Progenitor cell of endocrine pancreas (in vitro differentiated cells): ENCODE data around the gene LHFPL5. TPM values are rescaled to one million over a fixed set of nuclear protein-coding genes. Genes with fewer than 3 reads are reported as not detected.

Experiments
- DNase-seq: peaks from one replicate; pipeline ENCODE4 v3.0.0; 2021; ENCODE audit warnings: low spot score; ENCODE audit not compliant: unreplicated experiment
- H3K27ac Mint-ChIP-seq: 2 replicates; pipeline ENCODE4 v1.8.0; 2021; ENCODE audit warnings: mild to moderate bottlenecking, moderate library complexity, mixed read lengths
- H3K27me3 Mint-ChIP-seq: 2 replicates; pipeline ENCODE4 v1.8.0; 2021; ENCODE audit warnings: mixed read lengths
- H3K36me3 Mint-ChIP-seq: 2 replicates; pipeline ENCODE4 v1.8.0; 2022; ENCODE audit warnings: mixed read lengths; ENCODE audit not compliant: insufficient read depth
- H3K4me1 Mint-ChIP-seq: 2 replicates; pipeline ENCODE4 v1.8.0; 2021; ENCODE audit warnings: low read depth, mixed read lengths
- H3K4me3 Mint-ChIP-seq: 2 replicates; pipeline ENCODE4 v1.8.0; 2021; ENCODE audit warnings: low read depth, mild to moderate bottlenecking, moderate library complexity, mixed read lengths
- H3K9me3 Mint-ChIP-seq: 2 replicates; pipeline ENCODE4 v1.8.0; 2021; ENCODE audit warnings: low read depth, mixed read lengths
- total RNA-seq: library from RNA; stranded (reverse); gene quantifications from 2 replicates; pipeline ENCODE4 v1.2.1, GENCODE V29; 2021
- TF ChIP-seq, protein P1 (sequence below): fragments of 200-600 bp; sonication (generic); IDR thresholded peaks from one replicate; pipeline ENCODE4 v1.5.0; 2021; ENCODE audit warnings: antibody characterized with exemption, mild to moderate bottlenecking; ENCODE audit not compliant: unreplicated experiment

The LHFPL5 gene
- total RNA-seq, 1 donor from 2014 or later, result not detected

DNA sequence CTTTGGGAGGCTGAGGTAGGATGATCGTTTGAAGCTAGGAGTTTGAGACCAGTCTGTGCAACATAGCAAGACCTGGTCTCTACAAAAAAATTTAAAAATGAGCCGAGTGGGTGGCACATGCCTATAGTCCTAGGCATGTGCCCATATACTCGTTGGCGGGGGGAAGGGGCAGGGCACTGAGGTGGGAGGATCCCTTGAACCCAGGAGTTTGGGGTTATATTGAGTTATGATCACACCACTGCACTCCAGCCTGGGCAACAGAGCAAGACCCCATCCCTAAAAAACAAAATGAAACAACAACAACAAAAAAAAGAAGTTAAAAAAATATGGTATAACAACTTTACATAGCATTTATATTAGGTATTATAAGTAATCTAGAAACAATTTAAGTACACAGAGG is 47.8 kb downstream of the LHFPL5 start:
- Mint-ChIP-seq H3K4me1 (no peaks in the 10 kb centered on the region), H3K36me3 (peaks cover 47% of the 10 kb centered on the region), H3K27me3 (no peaks in the 10 kb centered on the region), H3K27ac (no peak overlapping the region), H3K9me3 (peaks cover 8% of the 10 kb centered on the region), H3K4me3 (no peak overlapping the region)
- DNase-seq, result no peak
- TF ChIP-seq, protein P1, sequence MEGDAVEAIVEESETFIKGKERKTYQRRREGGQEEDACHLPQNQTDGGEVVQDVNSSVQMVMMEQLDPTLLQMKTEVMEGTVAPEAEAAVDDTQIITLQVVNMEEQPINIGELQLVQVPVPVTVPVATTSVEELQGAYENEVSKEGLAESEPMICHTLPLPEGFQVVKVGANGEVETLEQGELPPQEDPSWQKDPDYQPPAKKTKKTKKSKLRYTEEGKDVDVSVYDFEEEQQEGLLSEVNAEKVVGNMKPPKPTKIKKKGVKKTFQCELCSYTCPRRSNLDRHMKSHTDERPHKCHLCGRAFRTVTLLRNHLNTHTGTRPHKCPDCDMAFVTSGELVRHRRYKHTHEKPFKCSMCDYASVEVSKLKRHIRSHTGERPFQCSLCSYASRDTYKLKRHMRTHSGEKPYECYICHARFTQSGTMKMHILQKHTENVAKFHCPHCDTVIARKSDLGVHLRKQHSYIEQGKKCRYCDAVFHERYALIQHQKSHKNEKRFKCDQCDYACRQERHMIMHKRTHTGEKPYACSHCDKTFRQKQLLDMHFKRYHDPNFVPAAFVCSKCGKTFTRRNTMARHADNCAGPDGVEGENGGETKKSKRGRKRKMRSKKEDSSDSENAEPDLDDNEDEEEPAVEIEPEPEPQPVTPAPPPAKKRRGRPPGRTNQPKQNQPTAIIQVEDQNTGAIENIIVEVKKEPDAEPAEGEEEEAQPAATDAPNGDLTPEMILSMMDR, result no peak

DNA sequence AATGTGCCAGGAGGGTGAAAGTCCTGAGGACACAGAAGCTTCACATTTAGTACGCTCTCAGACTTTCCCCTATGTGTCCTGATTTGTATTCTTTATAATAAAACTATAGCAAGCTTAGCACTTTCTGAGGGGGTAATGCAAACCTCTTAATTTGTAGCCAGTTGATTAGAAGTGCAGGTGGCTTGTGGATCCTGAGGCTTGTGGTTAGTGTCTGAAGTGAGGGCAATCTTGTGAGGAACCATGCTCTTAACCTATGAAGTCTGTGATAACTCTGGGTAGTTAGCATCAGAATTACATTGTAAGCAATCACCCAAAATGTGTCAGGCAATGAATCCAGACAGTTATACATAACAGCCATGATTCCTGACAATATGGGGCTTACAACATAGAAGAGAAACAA is 51.1 kb downstream of the LHFPL5 start:
- H3K9me3 Mint-ChIP-seq, result no peaks in the 10 kb centered on the region
- H3K27me3 Mint-ChIP-seq, result no peaks in the 10 kb centered on the region
- no peak overlapping the region for H3K4me3 Mint-ChIP-seq
- peaks cover 38% of the 10 kb centered on the region for H3K36me3 Mint-ChIP-seq
- no peak for DNase-seq
- H3K4me1 Mint-ChIP-seq, result no peaks in the 10 kb centered on the region
- no peak overlapping the region for H3K27ac Mint-ChIP-seq
- TF ChIP-seq, protein P1, result no peak

DNA sequence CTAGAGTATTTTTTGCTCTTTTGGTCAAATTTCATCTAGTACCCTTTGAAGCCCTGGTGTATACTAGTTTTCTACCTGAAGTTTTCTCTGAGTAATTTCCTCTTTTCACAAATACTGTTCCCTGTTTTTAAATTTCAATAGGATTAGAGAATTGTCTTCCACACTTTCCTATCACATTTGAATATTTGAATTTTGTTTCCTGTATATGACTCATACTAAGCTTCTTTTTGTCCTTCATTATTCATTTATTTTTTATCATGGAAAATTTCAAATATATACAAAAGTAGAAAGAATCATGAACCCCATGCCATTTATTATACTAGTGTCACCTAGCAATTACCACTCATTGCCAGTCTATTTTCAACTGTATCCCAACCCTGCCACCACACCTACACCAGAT is 52.7 kb downstream of the LHFPL5 start:
- TF ChIP-seq, protein P1, result no peak
- no peak overlapping the region for H3K27ac Mint-ChIP-seq
- peaks cover 41% of the 10 kb centered on the region for H3K36me3 Mint-ChIP-seq
- no peaks in the 10 kb centered on the region for H3K9me3 Mint-ChIP-seq
- no peak for DNase-seq
- H3K4me1 Mint-ChIP-seq, result no peaks in the 10 kb centered on the region
- H3K27me3 Mint-ChIP-seq, result no peaks in the 10 kb centered on the region
- H3K4me3 Mint-ChIP-seq, result no peak overlapping the region

DNA sequence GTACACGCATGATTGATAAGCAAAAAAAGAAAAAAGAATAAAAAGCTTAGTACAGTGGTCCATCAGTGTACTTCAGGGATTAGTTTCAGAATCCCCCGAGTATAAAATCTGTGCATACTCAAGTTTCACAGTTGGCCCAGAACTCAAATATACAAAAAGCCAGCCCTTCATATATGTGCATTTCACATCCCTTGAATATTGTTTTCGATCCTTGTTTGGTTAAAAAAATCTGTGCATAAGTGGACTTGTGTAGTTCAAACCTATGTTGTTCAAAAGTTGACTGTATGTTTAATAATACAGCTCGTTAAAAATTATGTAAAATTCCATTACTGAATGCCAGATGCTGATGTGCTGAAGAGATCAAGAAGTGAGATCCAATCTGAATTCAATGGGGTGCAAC is 54.2 kb downstream of the LHFPL5 start:
- H3K4me3 Mint-ChIP-seq, result no peak overlapping the region
- H3K36me3 Mint-ChIP-seq, result peaks cover 46% of the 10 kb centered on the region
- H3K27ac Mint-ChIP-seq, result no peak overlapping the region
- no peaks in the 10 kb centered on the region for H3K4me1 Mint-ChIP-seq
- TF ChIP-seq, protein P1, result no peak
- no peak for DNase-seq
- H3K27me3 Mint-ChIP-seq, result no peaks in the 10 kb centered on the region
- peaks cover 9% of the 10 kb centered on the region for H3K9me3 Mint-ChIP-seq

Other genes with a start within 250 kb of the LHFPL5 start
- gene FKBP5, start 116.4 kb upstream of the LHFPL5 start, total RNA-seq, result 5.9 and 6.9 TPM in 2 replicates
- 0.36 and 0.98 TPM in 2 replicates for gene ARMC12, start 68.3 kb upstream of the LHFPL5 start, total RNA-seq
- gene CLPSL2, start 28.8 kb upstream of the LHFPL5 start, total RNA-seq, result not detected in 2 replicates
- not detected in 2 replicates for gene CLPSL1, start 24.3 kb upstream of the LHFPL5 start, total RNA-seq
- 0.87 and 1.7 TPM in 2 replicates for gene CLPS, start 8.0 kb upstream of the LHFPL5 start, total RNA-seq
- gene SRPK1, start 115.7 kb downstream of the LHFPL5 start, total RNA-seq, result 74.3 and 96.2 TPM in 2 replicates
- gene SLC26A8, start 219.3 kb downstream of the LHFPL5 start, total RNA-seq, result not detected in 2 replicates
- gene MAPK14, start 222.5 kb downstream of the LHFPL5 start, total RNA-seq, result 43.3 and 43.7 TPM in 2 replicates